Retinal pigment epithelial cell (primary cell): ENCODE data around the gene POU6F2.
A peak's percentile ranks its signal among the peaks of the same experiment; 100 is the strongest.

Source experiments
- DNase-seq: peaks from one replicate; pipeline ENCODE4 v3.0.0-alpha.2; 2010; ENCODE audit warnings: low read depth
- H3K4me3 ChIP-seq: 2 replicates; pipeline ENCODE4 v1.5.1; 2011; ENCODE audit warnings: mild to moderate bottlenecking, low read length, control low read depth, moderate library complexity
- TF ChIP-seq, protein P1 (sequence below): conservative IDR thresholded peaks from 2 replicates; pipeline ENCODE4 v1.5.1; 2011; ENCODE audit warnings: low read depth, low read length, control low read depth, inconsistent platforms

POU6F2 gene

DNA sequence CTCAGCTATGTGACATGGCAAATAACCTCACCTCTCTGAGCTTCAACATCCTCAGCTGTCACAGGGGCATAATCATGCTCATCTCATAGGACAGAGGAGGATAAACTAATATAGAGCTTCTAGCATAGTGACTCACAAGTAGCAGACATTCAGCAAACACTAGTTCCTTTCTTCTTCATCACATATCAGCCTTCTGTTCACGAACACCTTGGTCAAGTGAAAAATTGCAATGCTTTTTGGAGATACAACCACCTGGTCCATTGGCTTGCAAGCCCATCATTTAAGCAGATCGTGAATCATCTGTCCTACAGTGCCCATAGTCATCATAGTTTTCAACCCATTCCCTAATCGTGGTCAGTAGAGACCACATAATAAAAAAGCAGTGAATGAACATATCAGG is 310.6 kb downstream of the POU6F2 start:
- TF ChIP-seq, protein P1, sequence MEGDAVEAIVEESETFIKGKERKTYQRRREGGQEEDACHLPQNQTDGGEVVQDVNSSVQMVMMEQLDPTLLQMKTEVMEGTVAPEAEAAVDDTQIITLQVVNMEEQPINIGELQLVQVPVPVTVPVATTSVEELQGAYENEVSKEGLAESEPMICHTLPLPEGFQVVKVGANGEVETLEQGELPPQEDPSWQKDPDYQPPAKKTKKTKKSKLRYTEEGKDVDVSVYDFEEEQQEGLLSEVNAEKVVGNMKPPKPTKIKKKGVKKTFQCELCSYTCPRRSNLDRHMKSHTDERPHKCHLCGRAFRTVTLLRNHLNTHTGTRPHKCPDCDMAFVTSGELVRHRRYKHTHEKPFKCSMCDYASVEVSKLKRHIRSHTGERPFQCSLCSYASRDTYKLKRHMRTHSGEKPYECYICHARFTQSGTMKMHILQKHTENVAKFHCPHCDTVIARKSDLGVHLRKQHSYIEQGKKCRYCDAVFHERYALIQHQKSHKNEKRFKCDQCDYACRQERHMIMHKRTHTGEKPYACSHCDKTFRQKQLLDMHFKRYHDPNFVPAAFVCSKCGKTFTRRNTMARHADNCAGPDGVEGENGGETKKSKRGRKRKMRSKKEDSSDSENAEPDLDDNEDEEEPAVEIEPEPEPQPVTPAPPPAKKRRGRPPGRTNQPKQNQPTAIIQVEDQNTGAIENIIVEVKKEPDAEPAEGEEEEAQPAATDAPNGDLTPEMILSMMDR, result no peak
- H3K4me3 ChIP-seq, result no peak overlapping the region
- no peak for DNase-seq

DNA sequence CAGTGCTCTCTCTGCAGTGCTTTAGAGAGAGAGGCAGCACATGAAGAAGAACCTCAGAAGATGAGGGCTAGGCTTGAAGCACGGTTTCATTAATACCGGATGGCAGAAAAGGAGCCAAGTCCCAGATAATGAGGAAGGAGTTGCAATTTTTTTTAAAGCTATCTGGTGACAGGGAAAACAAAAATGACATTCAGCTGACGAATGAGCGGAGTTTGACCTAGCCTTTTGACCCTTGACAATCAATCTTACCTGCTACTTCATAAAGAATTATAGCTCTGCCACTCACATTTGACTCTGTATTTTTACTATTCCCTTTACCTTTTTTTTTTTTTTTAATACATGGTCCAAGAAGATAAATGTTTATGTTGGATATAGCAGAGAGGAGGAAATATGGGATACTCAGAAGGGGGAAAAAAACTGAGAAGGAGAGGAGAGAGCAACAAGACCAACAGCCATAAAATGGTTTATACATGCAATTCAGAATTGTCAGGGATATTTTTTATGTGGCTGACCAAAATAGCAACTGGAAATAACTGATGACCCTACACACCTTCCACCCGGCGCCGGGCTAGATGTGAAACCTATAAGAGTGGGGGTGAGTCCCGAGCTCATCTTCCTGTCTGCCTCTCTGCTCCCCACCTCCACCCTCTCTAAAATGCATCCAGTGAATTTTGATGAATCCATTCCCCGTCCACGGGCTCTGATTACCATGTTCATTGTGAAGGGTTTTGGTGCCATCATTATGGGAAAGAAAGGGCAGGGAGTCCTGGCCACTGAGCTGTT is 314.1 kb downstream of the POU6F2 start:
- no peak for DNase-seq
- H3K4me3 ChIP-seq, result no peak overlapping the region
- TF ChIP-seq, protein P1, result no peak

DNA sequence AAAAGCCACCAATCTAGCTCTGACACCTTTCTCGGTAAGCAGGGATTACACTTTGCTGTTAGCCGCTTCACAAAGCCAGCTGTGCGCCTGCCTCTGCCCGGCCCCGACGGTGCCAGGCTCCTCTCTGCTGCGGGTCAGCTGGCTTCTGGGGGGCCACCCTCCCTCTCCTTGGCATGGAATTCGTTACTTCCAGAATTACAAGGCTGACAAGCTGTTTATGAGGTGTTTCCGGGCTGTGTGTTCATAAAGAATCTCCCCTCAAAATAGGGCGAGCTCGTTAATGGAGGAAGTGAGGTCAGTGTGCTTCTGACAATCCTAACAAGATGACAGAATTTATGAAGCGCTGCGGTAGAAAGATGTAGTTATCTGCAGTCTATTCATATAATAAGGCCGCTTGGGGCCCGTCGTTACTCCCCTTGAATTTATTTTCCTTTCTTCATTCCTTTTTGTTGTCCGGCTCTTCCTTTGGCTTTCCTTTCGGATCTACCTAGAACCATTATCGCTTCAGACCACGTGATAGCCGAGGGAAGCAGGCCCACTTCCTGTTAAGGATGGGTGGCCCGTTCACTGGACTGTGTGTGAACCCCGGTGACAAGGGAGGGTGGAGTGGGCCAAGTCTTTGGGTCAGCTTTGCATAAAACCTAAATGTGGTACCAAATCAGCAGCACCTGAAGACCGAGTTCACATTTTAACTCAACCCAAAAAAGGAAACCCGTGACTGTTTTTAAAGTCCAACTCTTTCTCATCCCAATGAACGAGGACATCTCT is 315.5 kb downstream of the POU6F2 start:
- no peak overlapping the region for H3K4me3 ChIP-seq
- TF ChIP-seq, protein P1, result no peak
- DNase-seq, result peak; percentile 29

DNA sequence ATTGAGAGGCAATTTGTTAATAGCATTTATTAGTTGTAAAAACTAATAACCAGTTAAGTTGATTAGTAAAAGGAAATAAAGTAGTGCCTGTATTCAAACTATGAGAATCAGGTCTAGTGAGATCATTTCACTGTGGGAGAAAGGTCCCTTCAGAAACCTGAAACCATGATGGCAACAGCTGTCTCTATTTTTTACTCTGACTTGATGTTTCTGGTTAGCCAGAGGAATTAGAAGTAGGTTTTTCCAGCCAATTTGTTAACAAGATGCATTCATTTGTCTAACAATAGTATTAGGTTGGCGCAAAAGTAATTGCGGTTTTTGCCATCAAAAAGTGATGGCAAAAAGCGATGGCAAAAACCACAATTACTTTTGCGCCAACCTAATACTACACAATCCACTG is 316.3 kb downstream of the POU6F2 start:
- no peak overlapping the region for H3K4me3 ChIP-seq
- TF ChIP-seq, protein P1, result no peak
- no peak for DNase-seq

DNA sequence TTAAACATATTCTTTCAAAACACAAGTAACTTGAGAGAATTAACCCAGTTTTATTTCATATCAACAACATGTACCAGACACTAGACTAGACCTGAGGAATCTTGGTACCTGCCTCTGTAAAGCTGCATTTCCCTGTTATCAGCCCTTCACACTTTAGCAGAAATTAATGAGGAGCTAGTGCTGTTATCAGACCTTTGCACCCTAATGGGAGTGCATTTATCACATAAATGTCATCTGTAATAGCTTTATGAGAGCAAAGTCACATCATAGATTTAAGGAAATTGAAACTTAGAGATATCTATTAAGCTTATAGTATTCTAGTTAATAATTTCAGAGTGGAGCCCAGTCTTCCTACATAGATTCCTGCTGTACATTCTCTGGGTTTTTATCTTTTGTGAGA is 318.1 kb downstream of the POU6F2 start:
- H3K4me3 ChIP-seq, result no peak overlapping the region
- TF ChIP-seq, protein P1, result no peak
- DNase-seq, result no peak

DNA sequence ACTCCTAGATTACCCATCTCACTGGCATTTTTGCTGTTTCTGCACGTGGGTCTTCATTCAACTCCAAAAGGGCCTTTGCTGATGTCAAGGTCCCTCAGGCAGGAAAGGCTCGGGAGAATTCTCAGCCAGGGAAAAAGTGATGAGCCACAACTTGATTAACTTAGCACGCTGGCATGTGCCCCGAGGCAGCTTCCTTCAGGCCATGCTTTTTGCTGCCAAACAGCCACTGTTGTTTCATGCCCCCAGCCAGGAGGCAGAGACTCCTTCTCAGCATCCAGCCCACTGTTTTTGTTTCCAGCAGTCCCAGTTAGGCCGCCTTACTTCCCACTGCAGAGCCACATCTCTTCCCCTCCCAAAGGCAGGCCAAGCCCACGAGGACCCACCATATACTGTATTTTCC is 322.0 kb downstream of the POU6F2 start:
- TF ChIP-seq, protein P1, result no peak
- no peak overlapping the region for H3K4me3 ChIP-seq
- DNase-seq, result no peak

DNA sequence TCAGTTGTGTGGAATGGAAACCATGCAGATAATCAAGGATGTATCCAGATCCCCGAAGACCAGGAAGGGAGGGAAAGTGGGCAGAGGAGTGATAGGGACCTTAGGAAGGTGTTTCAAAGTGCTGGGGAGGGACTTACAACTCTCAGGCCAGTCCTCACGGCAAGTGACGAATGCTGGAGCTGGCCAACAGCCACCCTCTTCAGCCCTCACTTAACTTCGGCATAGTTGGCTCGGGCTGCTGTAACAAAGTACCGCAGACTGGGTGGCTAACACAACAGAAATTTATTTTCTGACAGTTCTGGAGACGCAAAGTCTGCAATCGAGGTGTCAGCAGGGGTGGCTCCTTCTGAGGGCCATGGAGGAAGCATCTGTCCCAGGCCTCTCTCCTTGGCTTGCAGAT is 322.6 kb downstream of the POU6F2 start:
- TF ChIP-seq, protein P1, result no peak
- DNase-seq, result no peak

More for the DNA sequence above, 322.6 kb downstream of the POU6F2 start:
- no peak overlapping the region for H3K4me3 ChIP-seq
